Naive B cell (primary cell): ENCODE results near the gene XCL1. TPM values are rescaled to one million over a fixed set of nuclear protein-coding genes. Genes with fewer than 3 reads are reported as not detected.
"Not testable (repeated sequence)": the region's sequence is repeated elsewhere in the genome, so short reads cannot be mapped to it uniquely, and the experiment has no call there.

Experiments
- ATAC-seq, 2 donors: fragments of 150-1000 bp; cut with Tn5 transposase; 2 replicates each; pipeline ENCODE4 v1.10.0; 2021; ENCODE audit warnings: low read depth in 2 of 2, mild to moderate bottlenecking in 2 of 2, moderate library complexity in 2 of 2
- DNase-seq: peaks from one replicate; pipeline ENCODE4 v3.0.0; 2022
- H3K27ac Mint-ChIP-seq, 6 donors: one replicate each; pipeline ENCODE4 v1.8.0; 2020 to 2022; ENCODE audit warnings: mild to moderate bottlenecking in 6 of 6, mixed read lengths in 6 of 6, moderate library complexity in 5 of 6, inconsistent platforms in 2 of 6
- H3K27me3 Mint-ChIP-seq, 3 donors: one replicate each; pipeline ENCODE4 v1.8.0; 2021 to 2022; ENCODE audit warnings: mixed read lengths in 3 of 3, mild to moderate bottlenecking in 1 of 3
- H3K36me3 Mint-ChIP-seq, 2 donors: one replicate each; pipeline ENCODE4 v1.8.0; 2020 to 2022; ENCODE audit warnings: mixed read lengths in 2 of 2, inconsistent platforms in 1 of 2, mild to moderate bottlenecking in 1 of 2
- H3K4me1 Mint-ChIP-seq, 3 donors: one replicate each; pipeline ENCODE4 v1.8.0; 2020 to 2022; ENCODE audit warnings: mixed read lengths in 3 of 3, inconsistent platforms in 1 of 3, mild to moderate bottlenecking in 1 of 3, moderate library complexity in 1 of 3
- H3K4me3 Mint-ChIP-seq, 8 donors: one replicate each; pipeline ENCODE4 v1.8.0; 2020 to 2022; ENCODE audit warnings: mild to moderate bottlenecking in 8 of 8, mixed read lengths in 8 of 8, moderate library complexity in 8 of 8, inconsistent platforms in 2 of 8
- H3K9me3 Mint-ChIP-seq, 7 donors: one replicate each; pipeline ENCODE4 v1.8.0; 2020 to 2022; ENCODE audit warnings: mixed read lengths in 7 of 7, mild to moderate bottlenecking in 5 of 7, inconsistent platforms in 2 of 7, moderate library complexity in 1 of 7
- polyA plus RNA-seq, 6 donors: library from polyadenylated mRNA; unstranded; fragments of 300-500 nt; fragmentation: Illumina TruSeq; gene quantifications; one replicate each; pipeline ENCODE4 v1.2.3, GENCODE V29; 2021; ENCODE audit warnings: low read depth in 6 of 6

XCL1 gene
- polyA plus RNA-seq, 6 donors from 2014 or later, result 0.19 to 0.21 TPM; not detected in 4

DNA sequence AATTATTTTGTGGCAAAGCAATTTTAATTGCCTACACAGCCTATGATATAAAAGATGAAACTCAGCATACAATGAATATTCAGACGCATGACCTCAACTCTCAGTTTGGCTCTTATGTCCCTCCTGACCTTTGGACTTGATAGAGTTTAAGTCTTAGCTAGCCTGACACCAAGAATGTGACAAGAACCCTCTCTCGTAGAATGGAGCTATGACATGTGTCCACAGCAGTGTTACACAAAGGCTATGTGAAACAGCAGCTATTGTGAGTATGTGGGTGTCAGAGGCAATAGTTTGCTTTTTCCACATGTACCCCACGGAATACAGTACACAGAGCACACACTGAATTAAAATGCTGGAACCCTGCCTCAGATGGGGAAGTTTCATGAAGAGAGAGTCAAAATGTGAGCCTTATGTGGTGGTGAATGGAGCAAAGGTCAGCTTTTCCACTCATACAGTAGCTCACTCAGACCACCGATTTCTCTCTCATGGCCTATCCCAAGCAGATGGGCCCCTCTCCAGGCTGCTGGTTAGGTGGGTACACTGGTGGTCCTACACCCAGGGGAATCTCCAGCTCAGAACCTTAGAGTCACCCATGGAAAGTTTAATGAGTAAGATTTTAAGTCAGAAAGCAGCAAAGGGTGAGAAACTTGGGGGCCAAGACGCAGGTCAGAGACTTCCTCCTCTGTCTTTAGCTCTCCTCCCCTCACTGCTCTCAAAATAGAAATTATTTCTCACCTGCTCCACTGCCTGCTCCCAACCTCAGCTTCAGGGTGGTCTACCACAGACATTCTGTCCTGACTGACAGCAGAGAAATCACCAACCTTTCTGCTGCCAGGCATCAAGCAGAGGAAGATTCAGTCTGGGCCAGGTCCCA is 22.5 kb upstream of the XCL1 start:
- no peak overlapping the region for H3K4me3 Mint-ChIP-seq
- H3K27ac Mint-ChIP-seq, result no peak overlapping the region
- no peak for ATAC-seq
- H3K27me3 Mint-ChIP-seq, result no peaks in the 10 kb centered on the region
- H3K4me1 Mint-ChIP-seq, result peaks cover 0 to 9% (median 0%) of the 10 kb centered on the region in 3 donors
- DNase-seq, result no peak
- peaks cover 0 to 7% (median 4%) of the 10 kb centered on the region in 7 donors for H3K9me3 Mint-ChIP-seq
- H3K36me3 Mint-ChIP-seq, result no peaks in the 10 kb centered on the region

DNA sequence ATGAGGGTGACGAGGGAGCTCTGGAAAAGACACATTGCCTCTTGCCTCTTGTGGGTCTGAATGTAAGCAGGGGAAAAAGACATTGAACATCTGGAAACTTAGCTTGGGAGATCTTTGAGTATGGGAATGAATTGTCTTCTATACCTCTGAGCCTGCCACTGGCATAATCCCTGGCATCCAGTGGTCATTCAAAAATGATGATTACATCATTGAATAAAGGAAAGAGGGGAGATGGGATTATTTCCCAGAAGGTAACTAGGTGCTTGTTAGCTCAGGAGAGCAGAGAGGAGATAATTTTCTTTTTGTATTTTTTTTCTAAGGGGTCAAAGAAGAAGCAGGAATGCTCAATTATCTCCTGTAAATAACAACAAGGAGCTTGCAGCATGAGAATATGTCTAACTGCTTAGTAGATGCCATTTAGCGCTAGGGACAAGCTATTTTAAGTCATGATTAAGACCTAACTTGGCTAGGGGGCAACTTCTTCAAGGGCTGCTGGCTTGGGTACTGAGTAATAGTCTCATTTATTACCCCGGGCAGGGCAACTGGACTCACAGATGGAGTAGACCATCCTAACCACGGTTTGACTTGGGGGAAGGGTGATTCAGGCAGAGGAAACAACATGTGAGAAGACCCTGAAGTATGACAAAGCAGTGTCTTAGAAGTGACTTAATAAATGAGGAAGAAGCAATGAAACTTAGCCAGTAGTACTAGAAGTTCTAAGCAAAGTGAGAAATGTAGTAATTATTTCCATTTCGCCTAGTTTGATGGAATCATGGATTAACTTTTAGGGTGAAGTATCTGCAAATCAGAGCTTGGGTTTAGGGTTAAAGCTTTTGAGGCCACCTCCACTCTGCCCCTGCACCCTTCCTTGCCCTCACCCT is 21.6 kb upstream of the XCL1 start:
- peak overlapping the region in 1 of 6 donors; percentile 24 for H3K27ac Mint-ChIP-seq
- H3K36me3 Mint-ChIP-seq, result no peaks in the 10 kb centered on the region
- no peak for DNase-seq
- H3K4me3 Mint-ChIP-seq, result no peak overlapping the region
- H3K9me3 Mint-ChIP-seq, result peaks cover 0 to 4% (median 0%) of the 10 kb centered on the region in 7 donors
- no peaks in the 10 kb centered on the region for H3K27me3 Mint-ChIP-seq
- peaks cover 0 to 9% (median 0%) of the 10 kb centered on the region in 3 donors for H3K4me1 Mint-ChIP-seq
- no peak for ATAC-seq

DNA sequence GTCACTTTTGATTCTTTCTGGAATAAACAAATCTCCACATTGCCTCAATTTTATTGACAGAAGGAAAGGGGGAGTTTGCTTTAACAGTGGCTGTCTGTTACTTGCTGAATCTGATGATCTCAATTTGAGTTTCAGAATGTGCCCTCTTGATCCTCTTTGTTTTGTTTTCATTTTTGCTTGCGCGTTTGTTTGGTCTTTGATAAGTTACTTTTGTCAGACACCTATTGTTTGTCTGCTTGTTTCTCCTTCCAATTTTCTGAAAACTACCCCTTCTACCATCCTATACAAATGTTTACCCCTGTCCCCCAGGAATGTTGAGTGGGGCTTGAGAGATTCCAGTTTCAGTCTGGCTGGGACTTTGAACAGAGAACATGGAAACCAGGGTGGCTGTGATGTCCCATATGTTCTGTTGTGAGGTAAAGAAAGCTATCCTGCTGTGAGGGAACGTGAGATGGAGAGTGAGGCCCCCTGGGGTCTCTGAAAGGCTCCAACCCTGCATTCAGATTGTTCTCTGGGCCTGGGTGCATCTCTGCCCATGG is 20.8 kb upstream of the XCL1 start:
- Mint-ChIP-seq H3K4me3 (no peak overlapping the region), H3K4me1 (peaks cover 0 to 9% (median 0%) of the 10 kb centered on the region in 3 donors), H3K36me3 (no peaks in the 10 kb centered on the region), H3K9me3 (peaks cover 0 to 4% (median 0%) of the 10 kb centered on the region in 7 donors), H3K27me3 (no peaks in the 10 kb centered on the region), H3K27ac (no peak overlapping the region)
- no peak for ATAC-seq
- no peak for DNase-seq

DNA sequence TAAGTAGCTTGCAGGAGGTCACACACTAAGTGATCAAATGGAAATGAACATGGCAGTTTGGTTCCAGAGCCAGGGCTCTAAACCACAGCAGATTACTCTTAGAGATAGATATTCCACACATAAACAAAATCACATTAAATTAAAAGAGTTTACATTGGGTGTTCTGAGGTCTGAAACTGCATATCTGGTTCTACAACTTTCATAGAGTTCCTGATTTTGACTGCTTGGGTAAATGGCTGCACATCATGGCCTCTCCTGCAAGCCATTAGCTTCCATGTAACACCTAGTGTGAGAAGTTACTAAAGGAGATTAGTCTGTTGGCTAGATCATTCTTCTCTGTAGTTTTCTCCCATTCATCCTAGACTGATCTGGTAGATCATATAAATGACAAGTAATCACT is 19.8 kb upstream of the XCL1 start:
- peaks cover 0 to 9% (median 0%) of the 10 kb centered on the region in 3 donors for H3K4me1 Mint-ChIP-seq
- H3K9me3 Mint-ChIP-seq, result no peaks in the 10 kb centered on the region
- H3K36me3 Mint-ChIP-seq, result no peaks in the 10 kb centered on the region
- no peak overlapping the region for H3K27ac Mint-ChIP-seq
- H3K27me3 Mint-ChIP-seq, result no peaks in the 10 kb centered on the region
- ATAC-seq (no peak), DNase-seq (no peak)
- no peak overlapping the region for H3K4me3 Mint-ChIP-seq

DNA sequence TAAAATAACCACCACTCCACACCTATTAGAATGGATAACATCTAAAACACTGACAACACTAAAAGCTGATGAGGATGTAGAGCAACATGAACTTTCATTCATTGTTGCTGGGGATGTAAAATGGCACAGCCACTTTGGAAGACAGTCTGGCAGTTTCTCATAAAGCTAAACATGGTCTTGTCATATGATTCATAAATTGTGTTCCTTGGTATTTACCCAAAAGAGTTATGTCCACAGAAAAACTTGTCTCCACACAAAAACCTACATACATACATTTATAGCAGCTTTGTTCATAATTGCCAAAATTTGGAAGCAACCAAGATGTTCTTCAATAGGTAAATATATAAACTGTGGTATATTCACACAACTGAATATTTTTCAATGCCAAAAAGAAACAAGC is 16.0 kb upstream of the XCL1 start:
- DNase-seq (no peak), ATAC-seq (no peak)
- Mint-ChIP-seq H3K4me1 (no peaks in the 10 kb centered on the region), H3K36me3 (no peaks in the 10 kb centered on the region), H3K27me3 (peaks cover 0 to 13% (median 0%) of the 10 kb centered on the region in 3 donors), H3K4me3 (no peak overlapping the region), H3K27ac (no peak overlapping the region), H3K9me3 (peaks cover 0 to 3% (median 0%) of the 10 kb centered on the region in 7 donors)

DNA sequence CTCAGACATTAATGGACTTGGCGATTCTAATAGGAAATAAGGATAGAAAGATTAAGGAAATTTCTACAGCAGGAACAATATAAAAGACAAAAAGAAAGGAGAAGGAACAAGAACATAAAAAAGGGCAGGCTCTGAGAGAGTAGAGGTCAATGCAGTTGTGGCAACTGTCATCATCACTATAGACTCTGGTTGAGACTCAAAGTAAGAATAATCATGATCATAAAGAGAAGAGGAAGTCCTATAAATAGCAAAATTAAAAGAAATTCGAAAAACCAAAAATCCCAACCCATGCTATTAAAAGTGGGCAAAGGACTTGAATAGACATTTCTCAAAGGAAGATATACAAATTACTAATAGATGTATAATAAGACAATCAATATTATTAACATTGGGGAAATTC is 14.4 kb upstream of the XCL1 start:
- Mint-ChIP-seq H3K4me3 (no peak overlapping the region), H3K9me3 (peaks cover 0 to 3% (median 0%) of the 10 kb centered on the region in 7 donors), H3K36me3 (no peaks in the 10 kb centered on the region), H3K4me1 (no peaks in the 10 kb centered on the region), H3K27ac (no peak overlapping the region), H3K27me3 (peaks cover 0 to 13% (median 0%) of the 10 kb centered on the region in 3 donors)
- no peak for DNase-seq
- ATAC-seq, result no peak

DNA sequence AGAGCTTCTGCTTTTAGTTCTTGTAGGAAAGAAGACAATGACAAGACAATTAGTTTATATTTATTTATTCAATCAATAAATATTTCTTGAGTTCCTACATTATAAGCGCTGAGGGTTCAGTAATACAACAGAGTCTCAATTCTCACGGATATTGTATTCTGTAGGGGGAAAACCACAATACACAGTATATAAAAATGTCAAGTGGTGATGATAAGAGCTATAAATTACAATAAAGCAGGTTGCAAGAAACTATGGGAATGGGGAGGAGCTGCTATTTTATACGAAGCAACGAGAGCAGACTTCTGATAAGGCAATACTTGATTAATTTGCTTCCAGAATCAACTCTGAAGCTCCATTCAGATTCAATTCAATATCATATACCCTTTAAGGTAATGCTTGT is 10.6 kb upstream of the XCL1 start:
- ATAC-seq (no peak), DNase-seq (no peak)
- H3K9me3 Mint-ChIP-seq, result peaks cover 0 to 3% (median 0%) of the 10 kb centered on the region in 7 donors
- H3K27ac Mint-ChIP-seq, result peak overlapping the region in 1 of 6 donors; percentile 33
- peaks cover 0 to 13% (median 3%) of the 10 kb centered on the region in 3 donors for H3K27me3 Mint-ChIP-seq
- no peak overlapping the region for H3K4me3 Mint-ChIP-seq
- no peaks in the 10 kb centered on the region for H3K36me3 Mint-ChIP-seq
- no peaks in the 10 kb centered on the region for H3K4me1 Mint-ChIP-seq

DNA sequence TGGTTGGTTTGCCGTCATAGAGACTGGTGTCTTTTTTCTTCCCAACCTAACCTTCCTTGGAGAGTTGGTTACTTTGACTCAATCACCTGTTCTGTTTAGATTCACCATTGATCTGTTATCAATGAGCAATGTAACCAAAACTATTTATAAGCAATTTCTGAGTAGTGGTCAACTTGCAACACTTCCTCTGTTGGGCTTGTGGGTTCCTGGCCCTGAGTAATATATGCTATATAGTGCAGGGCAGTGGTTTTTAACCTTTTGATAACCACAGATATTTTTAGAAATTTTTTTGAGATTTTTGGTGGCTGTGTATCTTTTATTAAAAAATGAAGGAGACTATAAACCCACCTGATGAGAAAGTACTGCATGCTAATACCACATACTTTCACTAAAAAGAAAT is 9.4 kb upstream of the XCL1 start:
- H3K4me1 Mint-ChIP-seq, result no peaks in the 10 kb centered on the region
- H3K4me3 Mint-ChIP-seq, result no peak overlapping the region
- H3K27ac Mint-ChIP-seq, result no peak overlapping the region
- no peaks in the 10 kb centered on the region for H3K36me3 Mint-ChIP-seq
- ATAC-seq (no peak), DNase-seq (no peak)
- peaks cover 0 to 17% (median 3%) of the 10 kb centered on the region in 3 donors for H3K27me3 Mint-ChIP-seq
- peaks cover 0 to 3% (median 0%) of the 10 kb centered on the region in 7 donors for H3K9me3 Mint-ChIP-seq

DNA sequence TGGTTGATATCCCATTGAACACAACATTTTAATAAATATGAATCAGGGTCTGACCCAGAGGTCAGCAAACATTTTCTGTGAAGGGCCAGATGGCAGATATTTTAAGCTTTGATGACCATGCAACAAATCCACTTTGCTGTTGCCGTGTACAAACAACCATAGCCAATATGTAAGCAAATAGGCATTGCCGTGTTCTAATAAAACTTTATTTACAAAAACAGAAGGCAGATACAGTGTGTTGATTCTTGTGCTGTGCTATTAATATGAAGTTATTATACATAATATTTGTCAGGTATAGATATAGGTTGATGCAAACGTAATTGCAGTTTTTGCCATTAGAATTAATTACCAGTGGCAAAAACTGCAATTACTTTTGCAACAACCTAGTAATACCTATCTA is 8.8 kb upstream of the XCL1 start:
- no peak overlapping the region for H3K27ac Mint-ChIP-seq
- no peaks in the 10 kb centered on the region for H3K36me3 Mint-ChIP-seq
- ATAC-seq, result no peak
- peaks cover 0 to 20% (median 3%) of the 10 kb centered on the region in 3 donors for H3K27me3 Mint-ChIP-seq
- no peak for DNase-seq
- peaks cover 0 to 3% (median 0%) of the 10 kb centered on the region in 7 donors for H3K9me3 Mint-ChIP-seq
- no peaks in the 10 kb centered on the region for H3K4me1 Mint-ChIP-seq
- no peak overlapping the region for H3K4me3 Mint-ChIP-seq

DNA sequence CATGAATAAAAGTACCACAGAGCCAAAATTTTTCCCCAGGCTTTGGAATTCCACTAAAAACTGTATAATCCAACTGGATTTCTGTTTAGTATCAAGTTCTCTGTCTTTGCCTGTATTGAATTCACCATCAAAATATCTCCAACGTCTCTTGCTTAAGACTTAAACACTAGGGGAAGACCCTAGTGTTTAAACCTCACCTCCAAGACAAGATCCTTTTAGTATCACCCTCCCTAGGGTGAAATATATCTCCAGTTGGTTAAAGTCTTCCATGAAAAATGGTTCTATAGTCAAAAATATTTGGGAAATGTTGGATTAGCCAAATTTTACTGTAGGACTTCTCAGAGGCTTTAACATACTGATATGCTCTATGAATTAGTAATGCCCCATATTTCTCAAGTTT is 8.1 kb upstream of the XCL1 start:
- Mint-ChIP-seq H3K36me3 (no peaks in the 10 kb centered on the region), H3K4me3 (no peak overlapping the region), H3K27me3 (peaks cover 0 to 12% (median 3%) of the 10 kb centered on the region in 3 donors), H3K9me3 (peaks cover 0 to 3% (median 0%) of the 10 kb centered on the region in 7 donors), H3K4me1 (no peaks in the 10 kb centered on the region), H3K27ac (no peak overlapping the region)
- DNase-seq (no peak), ATAC-seq (no peak)

DNA sequence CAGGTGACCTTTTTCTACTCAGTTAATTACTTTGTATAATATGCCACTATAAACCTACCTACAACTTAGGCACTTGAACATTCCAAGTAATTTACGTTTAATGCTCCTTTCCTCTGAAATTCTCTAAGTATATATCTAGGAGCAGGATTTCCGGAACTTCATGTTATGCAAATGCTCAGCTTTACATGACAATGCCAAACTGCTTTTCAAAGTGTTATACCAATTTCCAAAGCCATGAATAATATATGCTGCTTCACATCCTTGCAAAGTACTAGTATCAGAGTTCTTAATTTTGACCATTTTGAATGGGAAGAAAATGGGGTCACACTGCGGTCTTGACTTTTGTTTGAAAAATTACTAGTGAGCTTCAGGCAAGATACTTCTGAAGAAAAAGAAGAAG is 5.8 kb upstream of the XCL1 start:
- no peak overlapping the region for H3K4me3 Mint-ChIP-seq
- H3K9me3 Mint-ChIP-seq, result no peaks in the 10 kb centered on the region
- peaks cover 3 to 8% (median 4%) of the 10 kb centered on the region in 3 donors for H3K27me3 Mint-ChIP-seq
- H3K27ac Mint-ChIP-seq, result no peak overlapping the region
- no peaks in the 10 kb centered on the region for H3K36me3 Mint-ChIP-seq
- ATAC-seq, result no peak
- no peak for DNase-seq
- H3K4me1 Mint-ChIP-seq, result no peaks in the 10 kb centered on the region

DNA sequence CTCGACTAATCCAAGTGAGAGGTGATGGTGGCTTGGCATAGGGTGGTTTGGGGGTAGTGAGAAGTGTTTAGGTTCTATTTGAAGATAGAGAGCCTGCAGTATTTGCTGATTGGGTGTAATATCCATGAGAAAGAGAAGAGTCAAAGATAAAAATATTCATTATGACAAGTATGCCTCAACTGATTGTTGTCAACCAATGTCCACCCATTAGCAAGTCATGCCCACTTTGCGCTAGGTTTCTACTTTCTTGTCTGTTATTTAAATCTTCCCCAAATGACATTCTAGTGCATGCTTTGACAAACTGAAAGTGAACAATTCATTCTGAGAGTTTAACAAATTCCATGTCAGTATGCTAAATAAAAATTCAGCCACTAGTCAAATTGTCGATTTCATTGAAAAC is 3.8 kb upstream of the XCL1 start:
- Mint-ChIP-seq H3K36me3 (no peaks in the 10 kb centered on the region), H3K9me3 (no peaks in the 10 kb centered on the region), H3K4me3 (no peak overlapping the region), H3K4me1 (no peaks in the 10 kb centered on the region), H3K27me3 (peaks cover 3 to 8% (median 4%) of the 10 kb centered on the region in 3 donors), H3K27ac (no peak overlapping the region)
- DNase-seq (no peak), ATAC-seq (no peak)

DNA sequence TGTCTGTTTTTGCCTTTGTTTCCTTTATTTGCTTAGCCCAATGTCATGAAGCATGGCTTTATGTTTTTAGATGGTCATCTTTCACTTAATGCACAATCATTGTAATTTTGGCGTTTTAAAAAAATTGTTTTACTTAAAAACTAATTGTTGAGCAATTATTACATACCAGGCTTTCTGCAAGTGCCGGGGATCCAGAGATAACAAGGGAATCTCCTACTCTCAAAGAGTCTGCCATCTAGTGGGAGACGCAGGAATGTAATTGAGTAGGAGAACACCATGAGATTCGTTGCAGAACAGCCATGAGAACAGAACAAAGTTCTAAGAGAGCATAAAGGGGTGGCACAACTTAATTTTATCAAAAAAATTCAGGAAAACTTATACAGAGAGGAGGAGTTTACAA is 2.2 kb upstream of the XCL1 start:
- not testable (repeated sequence) for H3K27me3 Mint-ChIP-seq, H3K27ac Mint-ChIP-seq, H3K36me3 Mint-ChIP-seq, H3K4me3 Mint-ChIP-seq, H3K4me1 Mint-ChIP-seq, ATAC-seq, H3K9me3 Mint-ChIP-seq, DNase-seq
